ENCODE measurements around the gene SIPA1L3.

The SIPA1L3 gene

GRCh38 chr19:38120471-38121025 is 213.5 kb downstream of the SIPA1L3 start:
- peaks cover 14% of the 10 kb centered on the region for H3K36me3 ChIP-seq (ENCODE audit: insufficient read depth, low read length)
- H3K27me3 ChIP-seq (ENCODE audit: control insufficient read depth in 1 of 2, insufficient read depth in 2 of 2, low read length in 2 of 2), result no peaks in the 10 kb centered on the region
- H3K4me1 ChIP-seq (ENCODE audit: insufficient read depth, low read length), result no peaks in the 10 kb centered on the region
- no peak overlapping the region for H3K4me3 ChIP-seq (ENCODE audit: low read depth in 1 of 2, low read length in 2 of 2)
- H3K9me3 ChIP-seq (ENCODE audit: low read length), result no peaks in the 10 kb centered on the region
- H3K9ac ChIP-seq (ENCODE audit: low read length), result no peak overlapping the region
- no peak overlapping the region for H3K27ac ChIP-seq (ENCODE audit: low read depth, low read length)

DNA sequence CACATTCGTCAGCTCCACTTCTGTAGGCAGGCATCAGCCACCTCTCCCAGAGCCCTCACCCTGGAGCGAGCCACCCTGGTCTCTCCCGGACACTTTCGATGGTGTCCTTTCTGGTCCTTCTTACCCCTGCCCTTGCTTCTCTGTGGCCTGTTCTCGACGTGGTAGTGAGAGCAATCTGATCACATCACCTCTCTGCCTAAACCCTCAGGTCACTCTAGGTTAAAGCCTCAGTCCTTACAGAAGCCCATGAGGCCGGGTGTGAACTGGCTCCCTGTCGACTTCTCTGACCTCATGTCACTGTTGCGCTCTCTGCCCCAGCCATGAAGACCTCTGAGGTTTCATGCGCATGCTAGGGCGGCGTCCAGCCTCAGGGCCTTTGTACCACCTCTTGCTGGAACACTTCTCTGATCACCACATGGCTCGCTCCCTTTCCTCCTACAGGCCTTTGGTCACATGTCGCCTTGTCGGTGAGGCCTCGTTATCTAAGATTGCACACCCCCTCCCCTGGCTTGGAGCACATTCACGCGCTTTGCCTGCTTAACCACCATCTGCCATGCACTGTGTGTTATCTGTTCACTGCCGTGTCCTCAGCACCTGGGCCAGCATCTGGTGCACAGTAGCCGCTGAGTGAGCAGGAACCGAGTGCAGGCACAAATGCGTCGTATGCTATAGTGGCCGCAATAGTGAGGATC is 215.5 kb downstream of the SIPA1L3 start:
- Histone ChIP-seq H3K27me3 (ENCODE audit: control insufficient read depth in 1 of 2, insufficient read depth in 2 of 2, low read length in 2 of 2) (no peaks in the 10 kb centered on the region), H3K4me1 (ENCODE audit: insufficient read depth, low read length) (no peaks in the 10 kb centered on the region), H3K4me3 (ENCODE audit: low read depth in 1 of 2, low read length in 2 of 2) (no peak overlapping the region), H3K9me3 (ENCODE audit: low read length) (no peaks in the 10 kb centered on the region), H3K27ac (ENCODE audit: low read depth, low read length) (no peak overlapping the region), H3K36me3 (ENCODE audit: insufficient read depth, low read length) (peaks cover 14% of the 10 kb centered on the region), H3K9ac (ENCODE audit: low read length) (no peak overlapping the region)

DNA sequence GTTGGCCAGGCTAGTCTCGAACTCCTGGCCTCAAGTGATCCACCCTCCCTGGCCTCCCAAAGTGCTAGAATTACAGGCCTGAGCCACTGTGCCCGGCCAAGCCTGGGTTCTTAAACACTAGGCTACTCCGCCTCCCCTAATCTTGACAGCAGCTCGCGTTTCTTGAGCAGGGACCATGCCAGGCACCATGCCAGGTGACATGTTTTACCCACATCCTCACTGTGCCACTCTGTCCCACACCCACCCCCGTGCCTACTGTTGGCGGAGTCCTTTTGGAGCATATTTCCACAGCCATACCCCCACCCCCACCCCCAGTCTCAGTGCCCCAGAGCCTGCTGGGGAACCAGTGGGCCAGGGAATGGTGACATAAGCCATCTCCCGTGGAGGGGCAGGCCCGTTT is 218.2 kb downstream of the SIPA1L3 start:
- Histone ChIP-seq H3K9ac (ENCODE audit: low read length) (no peak overlapping the region), H3K4me1 (ENCODE audit: insufficient read depth, low read length) (no peaks in the 10 kb centered on the region), H3K4me3 (ENCODE audit: low read depth in 1 of 2, low read length in 2 of 2) (no peak overlapping the region), H3K27me3 (ENCODE audit: control insufficient read depth in 1 of 2, insufficient read depth in 2 of 2, low read length in 2 of 2) (no peaks in the 10 kb centered on the region), H3K9me3 (ENCODE audit: low read length) (no peaks in the 10 kb centered on the region), H3K27ac (ENCODE audit: low read depth, low read length) (no peak overlapping the region), H3K36me3 (ENCODE audit: insufficient read depth, low read length) (peaks cover 6% of the 10 kb centered on the region)

- Histone ChIP-seq H3K4me3 (ENCODE audit: low read depth in 1 of 2, low read length in 2 of 2) (no peak overlapping the region), H3K36me3 (ENCODE audit: insufficient read depth, low read length) (no peaks in the 10 kb centered on the region), H3K9me3 (ENCODE audit: low read length) (no peaks in the 10 kb centered on the region), H3K4me1 (ENCODE audit: insufficient read depth, low read length) (no peaks in the 10 kb centered on the region), H3K9ac (ENCODE audit: low read length) (no peak overlapping the region), H3K27me3 (ENCODE audit: control insufficient read depth in 1 of 2, insufficient read depth in 2 of 2, low read length in 2 of 2) (no peaks in the 10 kb centered on the region), H3K27ac (ENCODE audit: low read depth, low read length) (no peak overlapping the region)
Observed at GRCh38 chr19:38130399-38130798, 223.4 kb downstream of the SIPA1L3 start.

DNA sequence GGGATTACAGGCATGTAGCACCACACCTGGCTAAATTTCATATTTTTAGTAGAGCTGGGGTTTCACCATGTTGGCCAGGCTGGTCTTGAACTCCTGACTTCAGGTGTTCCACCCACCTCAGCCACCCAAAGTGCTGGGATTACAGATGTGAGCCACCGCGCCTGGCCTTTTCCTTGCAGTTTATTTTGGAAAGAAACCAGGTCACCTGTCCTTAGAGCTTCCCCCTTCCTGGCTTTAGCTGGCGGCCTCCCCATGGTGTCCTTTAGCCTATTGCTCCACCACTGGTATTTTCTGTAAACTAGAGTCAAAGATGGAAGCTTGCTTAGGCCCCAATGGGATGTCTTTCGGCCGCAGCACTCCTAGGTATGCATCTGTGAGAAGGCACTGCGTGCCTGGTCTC is 225.8 kb downstream of the SIPA1L3 start:
- Histone ChIP-seq H3K4me1 (ENCODE audit: insufficient read depth, low read length) (no peaks in the 10 kb centered on the region), H3K4me3 (ENCODE audit: low read depth in 1 of 2, low read length in 2 of 2) (no peak overlapping the region), H3K9ac (ENCODE audit: low read length) (no peak overlapping the region), H3K27me3 (ENCODE audit: control insufficient read depth in 1 of 2, insufficient read depth in 2 of 2, low read length in 2 of 2) (no peaks in the 10 kb centered on the region), H3K27ac (ENCODE audit: low read depth, low read length) (no peak overlapping the region), H3K36me3 (ENCODE audit: insufficient read depth, low read length) (no peaks in the 10 kb centered on the region), H3K9me3 (ENCODE audit: low read length) (no peaks in the 10 kb centered on the region)

DNA sequence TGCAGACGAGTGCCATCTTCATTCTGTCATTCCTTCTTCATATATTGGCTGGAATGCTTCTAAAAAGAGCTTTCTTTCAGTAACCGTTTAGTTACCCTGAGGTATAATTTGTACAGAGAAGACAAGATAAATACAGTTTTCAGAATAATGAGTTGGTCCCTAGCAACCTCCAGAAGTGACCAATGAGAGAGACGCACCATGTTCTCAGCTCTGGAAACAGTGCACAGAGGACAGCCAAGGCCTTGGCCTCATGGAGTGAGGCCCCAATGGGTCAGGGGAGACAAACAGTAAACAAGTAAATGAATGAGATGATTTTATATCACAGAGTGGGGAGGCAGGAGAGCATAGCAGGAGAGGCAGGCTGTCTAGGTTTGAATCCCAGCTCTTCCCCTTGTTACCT is 226.3 kb downstream of the SIPA1L3 start:
- H3K27ac ChIP-seq (ENCODE audit: low read depth, low read length), result no peak overlapping the region
- H3K9ac ChIP-seq (ENCODE audit: low read length), result no peak overlapping the region
- no peaks in the 10 kb centered on the region for H3K27me3 ChIP-seq (ENCODE audit: control insufficient read depth in 1 of 2, insufficient read depth in 2 of 2, low read length in 2 of 2)
- H3K4me1 ChIP-seq (ENCODE audit: insufficient read depth, low read length), result no peaks in the 10 kb centered on the region
- H3K9me3 ChIP-seq (ENCODE audit: low read length), result no peaks in the 10 kb centered on the region
- no peak overlapping the region for H3K4me3 ChIP-seq (ENCODE audit: low read depth in 1 of 2, low read length in 2 of 2)
- H3K36me3 ChIP-seq (ENCODE audit: insufficient read depth, low read length), result no peaks in the 10 kb centered on the region

- Histone ChIP-seq H3K27me3 (ENCODE audit: control insufficient read depth in 1 of 2, insufficient read depth in 2 of 2, low read length in 2 of 2) (no peaks in the 10 kb centered on the region), H3K27ac (ENCODE audit: low read depth, low read length) (no peak overlapping the region), H3K9ac (ENCODE audit: low read length) (no peak overlapping the region), H3K9me3 (ENCODE audit: low read length) (no peaks in the 10 kb centered on the region), H3K36me3 (ENCODE audit: insufficient read depth, low read length) (no peaks in the 10 kb centered on the region), H3K4me1 (ENCODE audit: insufficient read depth, low read length) (no peaks in the 10 kb centered on the region), H3K4me3 (ENCODE audit: low read depth in 1 of 2, low read length in 2 of 2) (no peak overlapping the region)
Observed at GRCh38 chr19:38134540-38135149, 227.6 kb downstream of the SIPA1L3 start.

DNA sequence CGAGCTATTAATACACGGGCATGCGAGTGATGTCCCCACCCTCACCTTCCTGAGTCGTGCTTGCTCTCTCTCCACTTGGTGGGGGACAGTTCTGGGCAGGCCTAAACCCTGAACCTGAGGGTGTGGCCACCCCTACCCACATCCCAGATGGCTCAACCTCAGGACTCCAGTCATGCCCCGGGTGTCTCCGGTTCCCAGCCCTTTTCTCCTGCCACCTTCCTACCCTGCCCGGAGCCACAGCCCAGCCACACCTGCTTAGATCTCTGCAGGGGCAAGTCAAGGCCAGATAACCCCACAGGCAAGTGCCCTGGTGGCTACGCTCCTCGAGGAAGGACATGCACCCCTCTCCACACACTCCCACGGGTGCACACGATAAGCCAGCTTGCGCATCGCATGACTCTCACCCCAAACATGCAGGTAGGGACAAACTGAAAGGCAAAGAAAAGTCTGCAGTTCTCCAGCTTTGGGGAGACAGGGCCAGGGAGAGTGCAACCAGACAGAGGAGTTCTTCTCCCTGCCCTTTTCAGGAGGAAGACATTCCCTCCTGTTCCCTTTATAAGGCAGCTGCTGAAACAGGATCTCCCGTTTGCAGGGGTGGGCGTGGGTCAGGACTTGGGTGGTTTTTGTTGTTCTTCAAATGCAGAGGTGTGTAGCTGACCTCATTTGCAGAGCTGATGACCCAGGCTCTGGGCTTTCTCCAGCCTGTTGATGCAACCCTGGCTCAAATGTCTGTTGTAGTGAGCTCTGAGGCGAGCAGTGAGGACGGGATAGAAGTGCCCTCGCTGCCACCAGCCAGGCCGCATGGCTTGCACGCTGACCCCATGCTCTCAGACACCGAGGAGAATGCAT is 228.4 kb downstream of the SIPA1L3 start:
- Histone ChIP-seq H3K36me3 (ENCODE audit: insufficient read depth, low read length) (no peaks in the 10 kb centered on the region), H3K4me3 (ENCODE audit: low read depth in 1 of 2, low read length in 2 of 2) (no peak overlapping the region), H3K4me1 (ENCODE audit: insufficient read depth, low read length) (no peaks in the 10 kb centered on the region), H3K27ac (ENCODE audit: low read depth, low read length) (no peak overlapping the region), H3K9me3 (ENCODE audit: low read length) (no peaks in the 10 kb centered on the region), H3K9ac (ENCODE audit: low read length) (no peak overlapping the region), H3K27me3 (ENCODE audit: control insufficient read depth in 1 of 2, insufficient read depth in 2 of 2, low read length in 2 of 2) (no peaks in the 10 kb centered on the region)

DNA sequence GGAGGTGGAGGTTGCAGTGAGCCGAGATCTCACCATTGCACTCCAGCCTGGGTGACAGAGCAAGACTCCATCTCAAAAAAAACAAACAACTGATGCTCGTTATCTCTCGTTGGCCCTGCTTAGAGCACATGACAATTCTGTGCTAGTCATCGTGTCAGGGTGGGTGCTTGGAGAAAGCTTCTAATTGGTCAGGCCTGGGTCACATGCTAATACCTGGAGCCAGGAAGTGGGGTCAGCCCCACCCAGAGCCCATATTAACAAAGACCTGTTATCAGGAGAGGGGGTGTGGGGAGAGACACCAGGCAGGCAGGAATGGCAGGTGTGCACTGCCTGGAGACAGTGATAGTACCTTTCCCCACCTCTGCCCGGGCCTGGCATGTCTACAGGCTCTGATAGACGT is 232.1 kb downstream of the SIPA1L3 start:
- no peaks in the 10 kb centered on the region for H3K4me1 ChIP-seq (ENCODE audit: insufficient read depth, low read length)
- H3K27me3 ChIP-seq (ENCODE audit: control insufficient read depth in 1 of 2, insufficient read depth in 2 of 2, low read length in 2 of 2), result no peaks in the 10 kb centered on the region
- H3K36me3 ChIP-seq (ENCODE audit: insufficient read depth, low read length), result no peaks in the 10 kb centered on the region
- no peak overlapping the region for H3K27ac ChIP-seq (ENCODE audit: low read depth, low read length)
- no peak overlapping the region for H3K4me3 ChIP-seq (ENCODE audit: low read depth in 1 of 2, low read length in 2 of 2)
- H3K9me3 ChIP-seq (ENCODE audit: low read length), result no peaks in the 10 kb centered on the region
- no peak overlapping the region for H3K9ac ChIP-seq (ENCODE audit: low read length)

DNA sequence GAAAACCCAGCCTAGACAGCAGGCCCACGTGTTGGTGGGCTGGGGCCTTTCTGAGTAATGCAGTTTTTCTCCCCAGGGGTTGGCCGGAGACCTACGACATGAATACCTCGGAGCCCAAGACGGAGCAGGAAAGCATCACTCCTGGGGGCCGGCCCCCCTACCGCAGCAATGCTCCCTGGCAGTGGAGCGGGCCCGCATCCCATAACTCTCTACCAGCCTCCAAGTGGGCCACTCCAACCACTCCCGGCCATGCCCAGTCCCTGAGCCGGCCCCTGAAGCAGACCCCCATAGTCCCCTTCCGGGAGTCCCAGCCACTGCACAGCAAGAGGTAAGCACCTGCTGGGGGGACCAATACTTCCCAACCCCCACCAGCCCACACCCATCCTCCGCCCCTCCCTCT is 234.1 kb downstream of the SIPA1L3 start:
- no peak overlapping the region for H3K9ac ChIP-seq (ENCODE audit: low read length)
- H3K27me3 ChIP-seq (ENCODE audit: control insufficient read depth in 1 of 2, insufficient read depth in 2 of 2, low read length in 2 of 2), result no peaks in the 10 kb centered on the region
- no peaks in the 10 kb centered on the region for H3K9me3 ChIP-seq (ENCODE audit: low read length)
- H3K27ac ChIP-seq (ENCODE audit: low read depth, low read length), result no peak overlapping the region
- no peak overlapping the region for H3K4me3 ChIP-seq (ENCODE audit: low read depth in 1 of 2, low read length in 2 of 2)
- no peaks in the 10 kb centered on the region for H3K4me1 ChIP-seq (ENCODE audit: insufficient read depth, low read length)
- no peaks in the 10 kb centered on the region for H3K36me3 ChIP-seq (ENCODE audit: insufficient read depth, low read length)

DNA sequence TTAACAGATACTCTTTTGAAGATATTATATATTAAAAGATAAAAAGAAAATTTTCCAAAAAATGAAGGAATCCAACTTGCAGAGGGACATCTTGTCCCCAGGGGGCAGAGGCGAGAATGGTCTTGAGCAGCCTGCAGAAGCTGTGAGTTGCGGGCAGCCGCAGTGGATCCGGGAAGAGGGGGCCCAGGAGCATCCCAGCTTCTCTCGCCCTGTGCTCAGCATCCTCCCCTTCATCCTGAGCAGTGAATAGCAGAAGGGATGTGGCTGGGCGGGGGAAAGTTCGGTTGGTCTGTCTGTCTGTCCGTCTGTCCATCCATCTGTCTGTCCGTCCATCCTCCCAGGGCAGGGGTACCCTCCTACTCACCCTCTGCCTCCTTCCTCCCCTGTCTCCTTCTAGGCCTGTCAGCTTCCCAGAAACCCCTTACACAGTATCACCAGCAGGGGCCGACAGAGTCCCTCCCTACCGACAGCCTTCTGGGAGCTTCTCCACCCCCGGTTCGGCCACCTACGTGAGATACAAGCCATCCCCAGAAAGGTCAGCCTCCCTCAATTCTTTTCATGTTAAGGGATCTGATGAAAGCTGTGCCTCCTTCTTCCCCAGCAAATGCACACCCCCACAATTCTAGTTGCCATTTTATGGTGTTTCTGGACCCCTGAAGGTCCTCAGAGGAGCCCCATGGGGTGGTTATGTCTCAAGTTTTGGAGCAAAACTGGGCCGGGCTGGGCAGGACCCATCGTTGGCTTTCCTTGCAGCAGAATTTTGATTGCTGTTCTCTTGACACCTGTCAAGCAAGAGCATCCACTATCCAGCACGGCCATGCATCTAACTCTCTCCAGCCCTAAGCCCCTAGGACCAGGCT is 235.4 kb downstream of the SIPA1L3 start:
- no peak overlapping the region for H3K27ac ChIP-seq (ENCODE audit: low read depth, low read length)
- no peaks in the 10 kb centered on the region for H3K36me3 ChIP-seq (ENCODE audit: insufficient read depth, low read length)
- no peak overlapping the region for H3K4me3 ChIP-seq (ENCODE audit: low read depth in 1 of 2, low read length in 2 of 2)
- H3K4me1 ChIP-seq (ENCODE audit: insufficient read depth, low read length), result no peaks in the 10 kb centered on the region
- no peaks in the 10 kb centered on the region for H3K9me3 ChIP-seq (ENCODE audit: low read length)
- H3K9ac ChIP-seq (ENCODE audit: low read length), result no peak overlapping the region
- H3K27me3 ChIP-seq (ENCODE audit: control insufficient read depth in 1 of 2, insufficient read depth in 2 of 2, low read length in 2 of 2), result no peaks in the 10 kb centered on the region
